Brain pericyte (primary cell): ENCODE data around the gene AMIGO2.
"Not testable (repeated sequence)": the region's sequence is repeated elsewhere in the genome, so short reads cannot be mapped to it uniquely, and the experiment has no call there.

Experiments used
- DNase-seq: peaks from one replicate; pipeline ENCODE4 v3.0.0-alpha.2; 2012; ENCODE audit warnings: low read depth, low spot score

Gene AMIGO2, protein sequence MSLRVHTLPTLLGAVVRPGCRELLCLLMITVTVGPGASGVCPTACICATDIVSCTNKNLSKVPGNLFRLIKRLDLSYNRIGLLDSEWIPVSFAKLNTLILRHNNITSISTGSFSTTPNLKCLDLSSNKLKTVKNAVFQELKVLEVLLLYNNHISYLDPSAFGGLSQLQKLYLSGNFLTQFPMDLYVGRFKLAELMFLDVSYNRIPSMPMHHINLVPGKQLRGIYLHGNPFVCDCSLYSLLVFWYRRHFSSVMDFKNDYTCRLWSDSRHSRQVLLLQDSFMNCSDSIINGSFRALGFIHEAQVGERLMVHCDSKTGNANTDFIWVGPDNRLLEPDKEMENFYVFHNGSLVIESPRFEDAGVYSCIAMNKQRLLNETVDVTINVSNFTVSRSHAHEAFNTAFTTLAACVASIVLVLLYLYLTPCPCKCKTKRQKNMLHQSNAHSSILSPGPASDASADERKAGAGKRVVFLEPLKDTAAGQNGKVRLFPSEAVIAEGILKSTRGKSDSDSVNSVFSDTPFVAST

DNA sequence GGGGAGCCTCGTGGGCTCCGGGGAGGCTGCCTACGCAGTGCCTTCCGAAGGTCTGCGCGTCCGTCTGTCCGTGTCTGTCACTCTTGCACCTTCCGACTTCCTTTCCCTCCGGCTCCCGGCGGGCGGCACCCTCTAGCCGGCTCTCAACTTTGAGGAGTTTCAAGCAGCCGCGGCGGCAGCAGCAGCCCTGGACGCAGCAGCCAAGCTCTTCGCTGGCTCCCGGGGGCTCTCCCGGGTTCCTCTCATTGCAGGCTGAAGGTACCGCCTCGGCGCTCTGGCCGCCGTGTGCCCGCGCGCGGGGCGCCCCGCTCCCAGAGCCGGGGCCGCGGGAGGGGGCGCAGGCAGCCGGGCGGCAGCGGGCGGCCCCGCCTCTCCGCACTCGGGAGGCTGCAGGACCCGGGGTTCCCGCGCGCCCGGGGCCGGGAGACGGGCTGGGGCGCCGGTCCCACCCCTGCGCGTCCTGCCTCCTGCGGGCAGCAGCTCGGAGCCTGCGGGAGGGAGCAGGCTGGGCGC, at the start of gene AMIGO2, which contains the start of gene PCED1B:
Gene AMIGO2 (minus strand): TSS at position 492 of the 513 bp plus-strand sequence. CDS start 957 bp downstream, outside the sequence.
Gene PCED1B (plus strand): TSS at position 154 of the 513 bp plus-strand sequence. CDS start 155,443 bp downstream, outside the sequence.
- DNase-seq: no peak

GRCh38 chr12:47126246-47126645, 46.5 kb upstream of the AMIGO2 start:
- no peak for DNase-seq

DNA sequence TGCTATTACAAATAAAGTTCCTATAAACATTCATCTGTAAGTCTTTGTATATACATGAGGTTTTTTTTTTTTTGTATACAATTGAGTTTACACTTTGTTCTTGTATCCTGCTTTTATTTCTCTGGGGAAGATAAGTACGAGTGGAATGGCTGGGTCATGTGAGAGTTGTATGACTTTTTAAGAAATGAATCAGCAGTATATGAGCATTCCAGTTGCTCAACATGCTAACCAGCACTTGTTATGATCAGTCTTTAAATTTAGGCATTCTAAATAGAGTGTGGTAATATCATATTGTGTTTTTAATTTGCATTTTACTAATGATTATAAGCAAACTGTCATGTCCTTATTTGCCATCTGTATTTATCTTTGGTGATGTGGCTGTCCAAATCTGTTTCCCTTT, 44.7 kb upstream of the AMIGO2 start:
- DNase-seq: no peak

- DNase-seq: no peak
Measured at GRCh38 chr12:47123730-47124129, 44.0 kb upstream of the AMIGO2 start.

DNA sequence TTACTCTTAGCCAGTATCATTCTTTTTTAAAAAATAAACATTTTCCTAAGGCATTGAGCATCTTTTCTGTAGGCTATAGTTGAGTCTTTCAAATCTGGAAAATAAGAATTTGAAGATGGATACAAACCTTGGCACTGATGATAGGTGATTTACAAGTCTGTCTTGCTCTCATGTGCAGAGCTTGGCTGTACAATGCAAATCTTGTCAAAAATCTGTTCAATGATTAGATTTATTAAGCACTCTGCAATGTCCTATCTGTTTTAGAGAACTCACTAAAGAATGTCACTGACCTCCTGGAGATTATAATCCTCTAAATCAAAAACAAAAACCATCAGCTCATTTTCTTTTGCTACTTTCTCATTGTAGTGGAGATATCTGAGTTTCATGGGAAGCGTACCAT, 42.8 kb upstream of the AMIGO2 start:
- DNase-seq: no peak

DNA sequence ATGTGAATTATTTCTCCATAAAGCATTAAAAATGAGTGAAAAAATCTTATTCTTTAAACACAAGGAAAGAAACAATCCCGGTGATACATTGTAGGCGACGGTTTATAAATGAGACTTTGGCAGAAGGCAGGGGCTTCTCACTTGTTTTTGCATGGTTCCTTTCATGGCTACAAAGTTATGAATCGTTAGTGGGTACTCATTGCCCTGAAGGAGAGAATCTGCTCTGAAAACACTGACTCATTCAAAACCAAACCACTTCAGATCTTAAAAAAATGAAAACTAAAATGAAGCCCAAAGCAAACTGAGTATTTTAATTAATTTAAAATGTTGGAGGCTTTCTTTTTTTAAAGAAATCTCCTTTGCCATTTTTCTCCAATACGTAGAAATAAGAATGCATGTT, 41.4 kb upstream of the AMIGO2 start:
- DNase-seq: no peak

GRCh38 chr12:47120736-47121135, 41.0 kb upstream of the AMIGO2 start:
- DNase-seq: no peak

- DNase-seq: not testable (repeated sequence)
Measured at GRCh38 chr12:47117305-47117704, 37.5 kb upstream of the AMIGO2 start.

GRCh38 chr12:47114481-47114892, 34.7 kb upstream of the AMIGO2 start:
- DNase-seq: no peak

GRCh38 chr12:47112679-47113078, 32.9 kb upstream of the AMIGO2 start:
- no peak for DNase-seq

DNA sequence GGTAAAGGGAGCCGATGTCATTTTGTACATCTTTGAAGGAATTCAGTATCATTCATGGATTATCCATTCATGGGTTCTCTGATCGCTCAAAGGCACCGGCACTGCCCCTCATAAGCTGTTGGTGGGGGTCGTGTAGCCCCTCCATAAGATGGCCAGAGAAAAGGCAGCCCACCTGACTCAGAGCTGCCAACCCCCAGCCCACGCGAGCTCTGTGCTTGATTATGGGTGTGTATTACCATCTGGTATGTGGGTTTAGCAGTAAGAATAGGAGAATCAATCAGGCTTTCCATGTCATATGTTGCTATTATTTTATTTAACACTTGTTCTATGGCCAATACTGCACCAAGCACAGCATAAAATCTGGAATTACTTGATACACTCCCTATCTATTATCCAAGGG, 32.1 kb upstream of the AMIGO2 start:
- DNase-seq: no peak

DNA sequence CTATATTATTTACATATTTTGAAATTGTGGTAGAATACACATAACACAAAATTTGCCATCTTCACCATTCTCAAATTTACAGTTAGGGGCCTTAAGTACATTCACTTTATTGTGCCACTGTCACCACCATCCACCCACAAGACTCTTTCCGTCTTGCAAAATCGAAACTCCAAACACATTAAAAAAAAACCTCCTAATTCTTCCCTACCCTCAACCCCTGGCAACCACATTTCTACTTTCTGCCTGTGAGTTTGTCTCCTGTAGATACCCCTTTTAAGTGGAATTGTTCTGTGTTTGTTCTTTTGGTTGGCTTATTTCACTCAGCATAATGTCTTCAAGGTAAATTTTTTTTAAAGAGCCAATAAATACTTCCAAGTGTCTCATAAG, 31.6 kb upstream of the AMIGO2 start:
- no peak for DNase-seq

DNA sequence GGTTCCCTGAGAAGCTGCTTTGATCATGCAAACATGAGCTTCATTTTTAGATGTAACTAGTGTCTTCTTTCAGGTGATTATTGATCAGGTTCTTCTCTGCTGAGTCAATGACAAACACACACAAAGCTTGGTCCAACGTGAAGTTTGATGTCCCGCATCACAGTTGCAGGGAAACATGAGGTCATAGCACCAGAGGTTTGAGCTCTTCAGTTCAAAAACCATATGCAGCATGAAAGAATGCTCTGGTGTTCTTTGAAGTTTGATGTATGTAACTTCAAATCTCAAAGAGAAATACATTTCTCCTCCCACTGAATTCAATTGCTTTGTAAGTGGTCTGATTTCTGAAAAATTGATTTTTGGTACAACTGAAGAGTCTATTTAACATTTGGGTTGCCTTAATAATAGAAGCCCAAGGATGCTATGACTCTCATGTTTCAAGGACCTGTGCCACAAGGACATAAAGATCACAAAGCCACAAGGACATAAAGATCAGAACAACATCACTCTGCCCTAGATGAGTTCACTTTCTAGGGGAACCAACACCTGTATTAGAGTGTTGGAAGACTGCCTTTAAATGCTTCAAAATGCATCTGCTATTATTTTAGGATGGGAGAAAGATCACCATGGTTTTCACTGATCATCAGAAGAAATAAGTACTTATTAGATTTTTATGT, 31.1 kb upstream of the AMIGO2 start:
- DNase-seq: no peak

- no peak for DNase-seq
Measured at GRCh38 chr12:47110011-47110541, 30.3 kb upstream of the AMIGO2 start.

GRCh38 chr12:47107926-47108325, 28.2 kb upstream of the AMIGO2 start:
- DNase-seq: no peak

- DNase-seq: no peak
Measured at GRCh38 chr12:47107446-47107845, 27.7 kb upstream of the AMIGO2 start.

GRCh38 chr12:47105914-47106674, 26.3 kb upstream of the AMIGO2 start:
- DNase-seq: no peak

DNA sequence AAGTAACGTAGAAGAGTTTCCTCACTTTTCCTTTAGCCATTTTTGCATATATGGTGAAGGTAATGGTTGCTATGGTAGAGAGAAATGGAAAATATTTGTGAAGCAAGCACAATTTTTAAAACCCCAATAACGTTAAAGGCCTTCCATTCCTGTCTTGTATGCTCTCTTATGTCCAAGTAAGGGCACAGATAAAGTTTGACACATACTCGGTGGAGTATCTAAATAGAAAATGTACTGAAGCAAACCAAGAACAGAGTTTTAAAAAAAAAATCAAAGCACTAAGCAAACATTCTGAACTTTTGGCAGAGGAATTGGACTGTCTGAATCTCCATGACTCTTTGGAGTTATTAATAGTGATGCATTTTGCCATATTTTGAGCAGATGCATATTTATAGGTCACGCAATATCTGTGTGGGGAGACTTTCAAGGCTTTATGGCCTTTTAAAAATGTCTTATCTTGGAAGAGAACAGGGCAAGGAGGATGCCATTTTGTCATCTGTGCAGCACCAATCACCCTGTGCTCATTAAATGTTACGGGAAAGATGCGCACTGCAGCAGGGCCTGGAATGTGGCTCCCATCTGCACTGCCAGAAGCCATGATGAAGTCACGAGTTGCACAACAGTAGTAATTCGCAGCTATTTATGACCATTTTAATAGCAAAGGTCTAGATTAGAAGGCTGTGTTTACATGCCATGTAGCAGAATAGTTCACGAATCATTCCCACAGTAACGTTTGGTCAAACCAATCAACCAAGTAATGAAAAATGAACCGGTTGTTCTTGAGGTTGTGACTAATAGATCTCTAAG, 23.3 kb upstream of the AMIGO2 start:
- DNase-seq: no peak

DNA sequence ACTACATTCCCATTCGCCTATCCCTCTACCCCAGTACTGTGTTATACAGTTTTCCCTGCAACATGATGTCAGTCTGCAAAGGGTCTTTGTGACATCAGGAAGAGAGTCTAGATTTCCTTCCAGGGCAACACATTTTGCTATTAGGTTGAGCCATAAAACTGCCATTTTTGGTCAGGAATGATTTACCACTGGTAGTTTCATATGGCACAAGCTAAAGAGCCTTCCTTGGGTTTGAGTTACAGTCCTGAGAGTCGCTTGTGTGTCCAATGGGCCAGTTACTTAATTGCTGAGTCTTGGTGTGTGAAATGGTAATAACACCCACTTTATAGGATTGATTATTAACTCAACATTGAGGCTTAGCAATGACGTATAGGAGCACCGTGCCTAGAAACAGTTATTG, 22.6 kb upstream of the AMIGO2 start:
- no peak for DNase-seq

GRCh38 chr12:47100160-47100559, 20.4 kb upstream of the AMIGO2 start:
- DNase-seq: no peak

GRCh38 chr12:47099610-47100009, 19.9 kb upstream of the AMIGO2 start:
- DNase-seq: no peak
